Tibial nerve (tissue), 4 donors: ENCODE measurements around the gene CYP20A1. TPM values are rescaled to one million over a fixed set of nuclear protein-coding genes. Genes with fewer than 3 reads are reported as not detected.

Source experiments
- DNase-seq, 2 donors: peaks; one replicate each; pipeline ENCODE4 v3.0.0-alpha.2; 2019; ENCODE audit warnings: low spot score in 2 of 2
- H3K27ac ChIP-seq, 4 donors: fragments of 200-600 bp; sonication (generic) in 3 of 4; one replicate each; pipeline ENCODE4 v1.5.1; 2017 to 2019; ENCODE audit warnings: mild to moderate bottlenecking in 1 of 4
- H3K27me3 ChIP-seq, 2 donors: fragments of 200-600 bp; sonication (generic) in 1 of 2; one replicate each; pipeline versions ENCODE4 v1.5.1 to v1.6.0; 2017 to 2019
- H3K36me3 ChIP-seq, 3 donors: fragments of 200-600 bp; sonication (generic); one replicate each; pipeline ENCODE4 v1.5.1; 2018 to 2019
- H3K4me1 ChIP-seq, 4 donors: fragments of 200-600 bp; sonication (generic) in 3 of 4; one replicate each; pipeline ENCODE4 v1.5.1; 2017 to 2019
- H3K4me3 ChIP-seq, 4 donors: fragments of 200-600 bp; sonication (generic) in 3 of 4; one replicate each; pipeline ENCODE4 v1.5.1; 2017 to 2019; ENCODE audit warnings: mild to moderate bottlenecking in 1 of 4, moderate library complexity in 1 of 4
- H3K9me3 ChIP-seq, 4 donors: fragments of 200-600 bp; sonication (generic) in 3 of 4; one replicate each; pipeline ENCODE4 v1.5.1; 2017 to 2019
- EP300 ChIP-seq, 2 donors: sonication (generic); formaldehyde crosslinking; IDR thresholded peaks; one replicate each; pipeline ENCODE4 v1.6.1; 2017; ENCODE audit warnings: antibody characterized with exemption in 2 of 2, mild to moderate bottlenecking in 1 of 2
- POLR2A ChIP-seq, 2 donors: fragments of 450-650 bp; IDR thresholded peaks; one replicate each; pipeline ENCODE4 v1.6.1; 2017; ENCODE audit warnings: antibody characterized with exemption in 2 of 2, mild to moderate bottlenecking in 2 of 2, moderate library complexity in 2 of 2
- WGBS, 2 donors: methylation state at CpG; one replicate each; pipeline ENCODE4 v1.1.5; 2018; 5-methylcytosine and 5-hydroxymethylcytosine counted together
- total RNA-seq, 4 donors: library from RNA; depleted of rRNA; stranded (reverse); fragments of >200 nt; gene quantifications; one replicate each; pipeline ENCODE4 v1.1.0, GENCODE V29; 2016
- TF ChIP-seq, protein P1 (sequence below), 5 experiments: fragments of 200-600 bp in 3 of 5; fragments of 450-650 bp in 2 of 5; sonication (generic) in 3 of 5; IDR thresholded peaks; one replicate each; pipeline ENCODE4 v1.5.1; 2016 to 2019; ENCODE audit warnings: antibody characterized with exemption in 5 of 5, mild to moderate bottlenecking in 3 of 5, moderate library complexity in 2 of 5

CYP20A1 gene
- total RNA-seq, 4 donors from 2014 or later, result 24.3 to 45.6 (median 31.5) TPM

DNA sequence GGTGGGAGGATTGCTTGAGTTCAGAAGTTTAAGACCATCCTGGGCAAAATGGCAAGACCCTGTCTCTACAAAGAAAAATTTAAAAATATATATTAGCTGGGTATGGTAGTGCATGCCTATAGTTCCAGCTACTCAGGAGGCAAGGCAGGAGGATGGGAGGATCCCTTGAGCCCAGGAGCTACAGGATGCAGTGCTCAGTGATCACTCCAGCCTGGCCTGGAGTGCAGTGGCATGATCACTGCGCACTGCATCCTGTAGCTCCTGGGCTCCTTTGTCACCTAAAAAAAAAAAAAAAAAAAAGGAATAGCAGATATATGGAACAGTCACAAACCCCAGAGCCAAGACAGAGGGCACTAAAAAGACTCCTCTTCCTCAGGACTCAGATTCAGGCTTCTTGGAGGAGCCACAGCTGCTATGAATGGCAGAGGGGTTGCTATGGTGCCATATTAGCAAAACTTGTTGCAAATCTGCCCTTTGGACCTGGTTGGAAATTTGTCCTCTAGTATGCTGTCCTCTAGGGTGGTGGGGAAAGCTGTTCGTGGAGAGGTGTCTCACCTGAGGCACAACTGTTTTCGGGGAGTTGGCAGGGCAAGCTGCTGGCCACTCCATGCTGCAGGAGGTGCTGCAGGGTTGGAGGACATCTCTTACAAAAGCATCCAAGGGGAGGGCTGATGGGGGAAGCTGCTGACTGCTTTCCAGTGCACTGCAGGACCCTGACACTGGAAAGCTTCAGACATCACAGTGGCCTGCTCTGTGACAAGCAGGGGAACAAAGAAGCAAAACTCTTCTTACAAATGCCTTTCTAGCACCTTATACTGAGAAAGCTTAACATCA, 22.7 kb downstream of the CYP20A1 start:
- no peak for DNase-seq
- Histone ChIP-seq H3K27me3 (no peaks in the 10 kb centered on the region), H3K4me1 (no peaks in the 10 kb centered on the region), H3K27ac (no peak overlapping the region), H3K9me3 (no peaks in the 10 kb centered on the region), H3K4me3 (no peak overlapping the region), H3K36me3 (peaks cover 0 to 85% (median 7%) of the 10 kb centered on the region in 3 donors)
- WGBS, 2 donors, result 96 to 100% methylated on average over 3 of the region's 3 CpGs
- TF ChIP-seq POLR2A (IDR thresholded peaks at IDR 0.05) (no peak), EP300 (IDR thresholded peaks at IDR 0.05) (no peak)
- TF ChIP-seq, protein P1, sequence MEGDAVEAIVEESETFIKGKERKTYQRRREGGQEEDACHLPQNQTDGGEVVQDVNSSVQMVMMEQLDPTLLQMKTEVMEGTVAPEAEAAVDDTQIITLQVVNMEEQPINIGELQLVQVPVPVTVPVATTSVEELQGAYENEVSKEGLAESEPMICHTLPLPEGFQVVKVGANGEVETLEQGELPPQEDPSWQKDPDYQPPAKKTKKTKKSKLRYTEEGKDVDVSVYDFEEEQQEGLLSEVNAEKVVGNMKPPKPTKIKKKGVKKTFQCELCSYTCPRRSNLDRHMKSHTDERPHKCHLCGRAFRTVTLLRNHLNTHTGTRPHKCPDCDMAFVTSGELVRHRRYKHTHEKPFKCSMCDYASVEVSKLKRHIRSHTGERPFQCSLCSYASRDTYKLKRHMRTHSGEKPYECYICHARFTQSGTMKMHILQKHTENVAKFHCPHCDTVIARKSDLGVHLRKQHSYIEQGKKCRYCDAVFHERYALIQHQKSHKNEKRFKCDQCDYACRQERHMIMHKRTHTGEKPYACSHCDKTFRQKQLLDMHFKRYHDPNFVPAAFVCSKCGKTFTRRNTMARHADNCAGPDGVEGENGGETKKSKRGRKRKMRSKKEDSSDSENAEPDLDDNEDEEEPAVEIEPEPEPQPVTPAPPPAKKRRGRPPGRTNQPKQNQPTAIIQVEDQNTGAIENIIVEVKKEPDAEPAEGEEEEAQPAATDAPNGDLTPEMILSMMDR (IDR thresholded peaks at IDR 0.05), result no peak

DNA sequence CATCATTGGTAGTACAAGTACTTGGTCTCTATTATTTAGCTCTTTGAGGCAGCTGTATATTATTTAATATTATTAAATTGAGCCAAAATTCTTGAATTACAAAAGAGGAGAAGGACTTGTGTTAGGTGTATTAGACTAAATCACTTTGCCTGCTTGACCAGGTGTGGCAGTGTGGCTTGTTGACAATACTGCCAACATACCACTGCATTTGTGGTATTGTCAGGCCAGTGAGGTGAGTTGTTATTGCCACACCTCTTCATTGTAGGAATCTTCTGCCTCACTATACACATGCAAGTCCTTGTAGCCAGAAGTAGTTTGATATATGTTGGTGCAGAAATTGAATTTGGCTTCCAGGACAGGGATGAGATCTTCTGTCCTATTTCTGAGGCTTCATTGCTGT, 40.5 kb downstream of the CYP20A1 start:
- Histone ChIP-seq H3K36me3 (peaks cover 0 to 90% (median 16%) of the 10 kb centered on the region in 3 donors), H3K9me3 (no peaks in the 10 kb centered on the region), H3K27me3 (no peaks in the 10 kb centered on the region), H3K4me1 (no peaks in the 10 kb centered on the region), H3K27ac (no peak overlapping the region), H3K4me3 (no peak overlapping the region)
- TF ChIP-seq EP300 (IDR thresholded peaks at IDR 0.05), result no peak
- TF ChIP-seq, protein P1 (IDR thresholded peaks at IDR 0.05), result no peak
- no peak for TF ChIP-seq POLR2A (IDR thresholded peaks at IDR 0.05)
- DNase-seq, result no peak

DNA sequence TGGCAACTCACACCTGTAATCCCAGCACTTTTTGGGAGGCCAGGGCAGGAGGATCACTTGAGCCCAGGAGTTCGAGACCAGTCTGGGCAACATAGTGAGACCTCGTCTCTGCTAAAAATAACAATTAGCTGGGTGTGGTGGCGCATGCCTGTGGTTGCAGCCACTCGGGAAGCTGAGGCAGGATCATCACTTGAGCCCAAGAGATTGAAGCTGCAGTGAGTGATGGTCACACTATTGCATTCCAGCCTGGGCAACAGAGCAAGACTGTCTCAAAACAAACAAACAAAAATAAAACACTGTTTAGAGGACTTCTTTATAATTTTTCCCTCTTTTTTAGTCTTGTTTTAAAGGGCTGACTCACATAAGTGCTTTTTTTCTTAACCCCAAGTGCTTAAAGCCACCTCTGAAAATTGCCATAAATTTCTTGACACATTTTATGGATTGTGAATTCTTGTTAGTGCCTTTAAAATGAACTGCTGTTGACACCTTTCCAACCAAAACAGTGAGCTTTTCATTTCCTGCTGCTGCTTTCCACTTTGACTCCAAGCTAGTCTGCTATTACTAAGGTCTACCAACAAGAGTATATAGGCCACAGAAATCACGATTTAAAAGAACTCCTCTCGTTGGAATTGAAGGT, 41.7 kb downstream of the CYP20A1 start:
- no peaks in the 10 kb centered on the region for H3K4me1 ChIP-seq
- peaks cover 0 to 91% (median 9%) of the 10 kb centered on the region in 3 donors for H3K36me3 ChIP-seq
- H3K4me3 ChIP-seq, result no peak overlapping the region
- no peaks in the 10 kb centered on the region for H3K27me3 ChIP-seq
- TF ChIP-seq EP300 (IDR thresholded peaks at IDR 0.05) (no peak), POLR2A (IDR thresholded peaks at IDR 0.05) (no peak)
- TF ChIP-seq, protein P1 (IDR thresholded peaks at IDR 0.05), result no peak
- WGBS, 2 donors, result 69 to 70% methylated on average over 6 of the region's 6 CpGs
- H3K9me3 ChIP-seq, result no peaks in the 10 kb centered on the region
- DNase-seq, result no peak
- no peak overlapping the region for H3K27ac ChIP-seq

DNA sequence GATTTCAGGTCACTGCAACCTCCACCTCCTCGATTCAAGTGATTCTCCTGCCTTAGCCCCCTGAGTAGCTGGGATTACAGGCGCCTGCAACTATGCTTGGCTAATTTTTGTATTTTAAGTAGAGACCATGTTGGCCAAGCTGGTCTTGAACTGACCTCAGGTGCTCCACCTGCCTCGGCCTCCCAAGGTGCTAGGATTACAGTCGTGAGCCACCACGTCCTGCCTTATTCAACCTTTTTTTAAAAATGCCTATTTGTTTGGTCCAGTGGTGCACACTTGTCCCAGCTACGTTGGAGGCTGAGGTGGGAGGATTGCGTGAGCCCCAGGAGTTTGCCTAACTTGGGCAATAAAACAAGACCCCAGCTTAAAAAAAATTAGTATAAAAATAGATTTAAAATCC, 43.3 kb downstream of the CYP20A1 start:
- H3K9me3 ChIP-seq, result no peaks in the 10 kb centered on the region
- H3K27me3 ChIP-seq, result no peaks in the 10 kb centered on the region
- no peak for TF ChIP-seq EP300 (IDR thresholded peaks at IDR 0.05)
- TF ChIP-seq, protein P1 (IDR thresholded peaks at IDR 0.05), result no peak
- no peak for TF ChIP-seq POLR2A (IDR thresholded peaks at IDR 0.05)
- H3K4me1 ChIP-seq, result no peaks in the 10 kb centered on the region
- no peak for DNase-seq
- 94% methylated on average over 7 of the region's 7 CpGs for WGBS, 2 donors
- H3K36me3 ChIP-seq, result peaks cover 0 to 97% (median 9%) of the 10 kb centered on the region in 3 donors
- H3K27ac ChIP-seq, result no peak overlapping the region
- no peak overlapping the region for H3K4me3 ChIP-seq

DNA sequence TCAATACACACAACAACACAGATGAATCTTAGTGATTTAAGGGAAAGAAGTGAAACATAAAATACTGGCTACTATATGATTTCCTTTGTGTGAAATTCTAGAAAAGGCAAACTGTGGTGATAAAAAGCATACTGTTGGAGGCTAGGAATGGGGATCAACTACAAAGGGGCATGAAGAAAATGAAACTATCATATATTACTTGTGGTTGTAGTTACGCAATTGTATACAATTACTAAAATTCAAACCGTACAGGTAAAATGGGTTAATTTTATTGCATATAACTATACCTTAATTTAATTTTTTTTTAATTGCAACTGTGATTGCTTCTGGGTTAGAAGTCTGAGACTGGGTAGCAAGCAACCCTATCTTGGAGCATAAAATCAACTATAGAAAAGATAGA, 47.7 kb downstream of the CYP20A1 start:
- 92 to 96% methylated on average over 2 of the region's 2 CpGs for WGBS, 2 donors
- no peaks in the 10 kb centered on the region for H3K9me3 ChIP-seq
- no peak overlapping the region for H3K27ac ChIP-seq
- H3K4me1 ChIP-seq, result no peaks in the 10 kb centered on the region
- H3K4me3 ChIP-seq, result no peak overlapping the region
- no peaks in the 10 kb centered on the region for H3K27me3 ChIP-seq
- peaks cover 0 to 79% (median 0%) of the 10 kb centered on the region in 3 donors for H3K36me3 ChIP-seq
- TF ChIP-seq, protein P1 (IDR thresholded peaks at IDR 0.05), result no peak
- no peak for TF ChIP-seq EP300 (IDR thresholded peaks at IDR 0.05)
- DNase-seq, result no peak
